HG03108 (cell line): ENCODE results near the gene CNTN1.

Experiments used
- ATAC-seq: cut with Tn5 transposase; IDR thresholded peaks from one replicate; pipeline ENCODE4 v1.9.1; 2021; ENCODE audit warnings: moderate library complexity; ENCODE audit not compliant: unreplicated experiment

CNTN1 gene

GRCh38 chr12:40691913-40692764 lies at the start of gene CNTN1:
TSS of gene CNTN1 (plus strand) at chr12:40692439.
- ATAC-seq = no peak

- ATAC-seq = no peak
Measured at GRCh38 chr12:40643506-40643905, 48.7 kb upstream of the CNTN1 start.

- no peak for ATAC-seq
Measured at GRCh38 chr12:40643976-40644375, 48.3 kb upstream of the CNTN1 start.

GRCh38 chr12:40644708-40645107 lies 47.5 kb upstream of the CNTN1 start:
- no peak for ATAC-seq

- no peak for ATAC-seq
Measured at GRCh38 chr12:40645361-40645760, 46.9 kb upstream of the CNTN1 start.

- no peak for ATAC-seq
Measured at GRCh38 chr12:40646456-40646855, 45.8 kb upstream of the CNTN1 start.

GRCh38 chr12:40646911-40647310 lies 45.3 kb upstream of the CNTN1 start:
- no peak for ATAC-seq

- ATAC-seq = no peak
Measured at GRCh38 chr12:40647651-40648050, 44.6 kb upstream of the CNTN1 start.

GRCh38 chr12:40648519-40648918 lies 43.7 kb upstream of the CNTN1 start:
- no peak for ATAC-seq

- ATAC-seq = no peak
Measured at GRCh38 chr12:40650038-40650704, 42.1 kb upstream of the CNTN1 start.

- no peak for ATAC-seq
Measured at GRCh38 chr12:40655451-40655850, 36.8 kb upstream of the CNTN1 start.

- no peak for ATAC-seq
Measured at GRCh38 chr12:40662366-40662765, 29.9 kb upstream of the CNTN1 start.

GRCh38 chr12:40663781-40664180 lies 28.5 kb upstream of the CNTN1 start:
- ATAC-seq = no peak

GRCh38 chr12:40668099-40668529 lies 24.1 kb upstream of the CNTN1 start:
- no peak for ATAC-seq

- ATAC-seq = no peak
Measured at GRCh38 chr12:40672741-40673271, 19.4 kb upstream of the CNTN1 start.

GRCh38 chr12:40681148-40681547 lies 11.1 kb upstream of the CNTN1 start:
- ATAC-seq = no peak

- no peak for ATAC-seq
Measured at GRCh38 chr12:40684986-40685385, 7.3 kb upstream of the CNTN1 start.

- ATAC-seq = no peak
Measured at GRCh38 chr12:40688085-40688725, 4.0 kb upstream of the CNTN1 start.

GRCh38 chr12:40689576-40689975 lies 2.7 kb upstream of the CNTN1 start:
- ATAC-seq = no peak

- no peak for ATAC-seq
Measured at GRCh38 chr12:40692765-40693206, 547 bp downstream of the CNTN1 start.

GRCh38 chr12:40693207-40693821 lies 1.1 kb downstream of the CNTN1 start:
- ATAC-seq = no peak
